ENCODE measurements around the gene AAR2.

The AAR2 gene, protein sequence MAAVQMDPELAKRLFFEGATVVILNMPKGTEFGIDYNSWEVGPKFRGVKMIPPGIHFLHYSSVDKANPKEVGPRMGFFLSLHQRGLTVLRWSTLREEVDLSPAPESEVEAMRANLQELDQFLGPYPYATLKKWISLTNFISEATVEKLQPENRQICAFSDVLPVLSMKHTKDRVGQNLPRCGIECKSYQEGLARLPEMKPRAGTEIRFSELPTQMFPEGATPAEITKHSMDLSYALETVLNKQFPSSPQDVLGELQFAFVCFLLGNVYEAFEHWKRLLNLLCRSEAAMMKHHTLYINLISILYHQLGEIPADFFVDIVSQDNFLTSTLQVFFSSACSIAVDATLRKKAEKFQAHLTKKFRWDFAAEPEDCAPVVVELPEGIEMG

DNA sequence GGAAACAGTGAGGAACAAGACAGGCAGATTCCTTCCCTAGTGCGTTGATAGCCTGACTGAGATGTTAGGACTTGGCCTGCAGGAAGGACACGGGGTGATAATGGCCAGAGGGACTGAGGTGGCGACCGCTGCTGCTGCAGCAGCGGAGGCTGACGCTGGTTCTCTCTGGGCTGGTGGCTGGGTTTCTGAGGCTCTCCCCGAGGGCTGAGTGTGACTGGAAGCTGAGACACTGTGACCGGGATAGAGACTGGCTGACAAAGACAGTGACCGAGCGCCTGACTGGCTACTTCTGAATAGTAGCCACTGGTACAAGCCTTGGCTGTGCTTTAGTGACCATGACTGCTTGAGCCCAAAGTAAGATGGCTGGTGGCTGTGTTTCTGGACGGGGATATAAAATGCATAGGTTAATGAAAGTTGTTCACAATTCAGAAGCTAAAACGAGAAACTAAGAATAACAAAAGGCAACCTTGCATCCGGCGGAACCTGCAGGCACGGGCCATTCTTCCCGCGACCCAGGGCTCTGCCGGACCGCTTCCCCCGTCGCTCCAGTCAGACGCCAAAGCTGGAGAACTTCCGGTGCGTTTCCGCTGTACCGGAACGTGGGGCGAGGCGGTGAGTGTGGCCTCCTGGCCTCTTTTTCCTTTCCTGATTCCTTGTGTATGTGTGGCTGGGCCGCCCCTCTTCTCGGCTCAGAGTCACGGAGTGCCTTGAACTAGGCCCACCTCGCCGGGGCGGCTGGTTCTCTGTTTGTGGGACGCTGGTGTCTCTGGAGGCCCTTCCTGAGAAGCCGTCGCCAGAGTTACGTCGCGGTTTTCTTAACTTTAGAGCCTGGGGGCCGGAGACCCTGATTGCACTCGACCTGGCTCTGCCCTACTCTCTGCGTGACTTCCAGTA is at the start of gene AAR2:
Gene AAR2 (plus strand): TSS at position 587 of the 894 bp plus-strand sequence. CDS start 3,391 bp downstream, outside the sequence.
- DNase-seq: peak; percentile 64 to 77 (median 70)

DNA sequence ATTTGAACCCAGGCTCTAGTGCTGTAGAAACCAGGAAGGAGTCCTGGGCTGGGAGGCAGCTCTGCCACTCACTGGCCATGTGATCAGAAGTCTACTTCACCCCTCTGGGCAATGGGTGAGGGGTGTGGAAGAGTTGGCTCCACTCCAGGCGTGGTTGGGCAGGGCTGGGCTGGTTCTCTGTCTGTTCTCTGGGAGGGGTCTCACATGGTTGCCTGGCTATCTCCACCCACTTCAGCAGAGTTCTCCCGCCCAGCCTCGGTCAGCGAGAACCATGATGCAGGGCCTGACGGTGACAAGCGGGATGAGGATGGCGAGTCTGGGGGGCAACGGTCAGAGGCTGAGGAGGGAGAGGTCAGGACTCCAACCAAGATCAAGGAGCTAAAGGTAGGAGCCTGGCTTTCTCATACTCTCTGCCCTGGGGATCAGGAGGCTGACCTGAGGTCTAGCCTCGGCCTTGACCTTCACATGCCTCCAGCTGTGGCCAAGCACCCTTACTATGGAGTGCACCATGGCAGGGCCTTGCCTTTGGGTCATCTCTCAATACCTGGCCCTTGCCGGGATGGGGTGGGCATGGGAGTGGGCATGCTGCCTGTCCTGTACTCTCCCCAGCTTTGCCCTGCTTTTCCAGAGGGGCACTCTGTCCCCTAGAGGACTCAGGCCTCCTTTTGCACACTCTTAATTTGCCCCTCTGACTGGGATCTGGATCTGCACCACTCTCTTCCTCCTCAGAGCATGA is 42.1 kb upstream of the AAR2 start:
- no peak for DNase-seq

DNA sequence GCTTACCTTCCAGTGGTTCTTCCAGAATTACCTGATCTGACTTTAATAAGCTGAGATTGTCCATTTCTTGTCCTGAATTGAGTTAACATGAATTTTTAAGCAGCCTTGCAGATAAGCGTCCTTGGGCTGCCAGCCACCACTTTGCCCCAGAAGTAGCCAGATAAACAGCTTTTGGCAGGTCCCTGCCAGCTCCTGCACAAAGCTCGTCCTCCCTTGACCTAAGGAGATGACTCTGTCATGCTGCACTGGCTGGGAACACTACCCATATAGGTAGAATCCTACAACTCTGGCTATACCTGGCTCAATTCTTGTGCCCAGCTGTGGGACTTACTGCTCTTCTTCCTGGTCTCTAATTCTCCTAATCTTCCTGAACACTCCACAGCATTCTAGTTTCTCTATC is 39.6 kb upstream of the AAR2 start:
- no peak for DNase-seq

DNA sequence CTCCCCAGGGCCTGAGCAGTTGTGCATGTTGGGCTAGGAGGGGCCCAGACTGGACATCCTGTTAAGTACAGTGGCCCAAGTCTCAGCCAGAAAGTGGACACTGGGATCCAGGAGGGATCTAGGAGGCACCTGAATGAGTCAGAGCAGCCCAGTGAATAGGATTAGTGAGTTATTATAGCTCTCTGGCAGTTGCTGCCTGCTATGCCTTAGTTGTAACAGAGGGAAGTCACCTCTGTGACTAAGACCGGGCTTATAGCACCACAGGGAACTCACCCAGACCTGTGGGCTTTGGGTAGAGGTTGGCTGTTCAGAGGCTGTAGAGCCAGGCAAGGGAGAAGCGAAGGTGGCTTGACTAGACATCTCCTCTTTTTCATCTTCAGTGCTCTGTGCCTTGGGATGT is 39.0 kb upstream of the AAR2 start:
- no peak for DNase-seq

DNA sequence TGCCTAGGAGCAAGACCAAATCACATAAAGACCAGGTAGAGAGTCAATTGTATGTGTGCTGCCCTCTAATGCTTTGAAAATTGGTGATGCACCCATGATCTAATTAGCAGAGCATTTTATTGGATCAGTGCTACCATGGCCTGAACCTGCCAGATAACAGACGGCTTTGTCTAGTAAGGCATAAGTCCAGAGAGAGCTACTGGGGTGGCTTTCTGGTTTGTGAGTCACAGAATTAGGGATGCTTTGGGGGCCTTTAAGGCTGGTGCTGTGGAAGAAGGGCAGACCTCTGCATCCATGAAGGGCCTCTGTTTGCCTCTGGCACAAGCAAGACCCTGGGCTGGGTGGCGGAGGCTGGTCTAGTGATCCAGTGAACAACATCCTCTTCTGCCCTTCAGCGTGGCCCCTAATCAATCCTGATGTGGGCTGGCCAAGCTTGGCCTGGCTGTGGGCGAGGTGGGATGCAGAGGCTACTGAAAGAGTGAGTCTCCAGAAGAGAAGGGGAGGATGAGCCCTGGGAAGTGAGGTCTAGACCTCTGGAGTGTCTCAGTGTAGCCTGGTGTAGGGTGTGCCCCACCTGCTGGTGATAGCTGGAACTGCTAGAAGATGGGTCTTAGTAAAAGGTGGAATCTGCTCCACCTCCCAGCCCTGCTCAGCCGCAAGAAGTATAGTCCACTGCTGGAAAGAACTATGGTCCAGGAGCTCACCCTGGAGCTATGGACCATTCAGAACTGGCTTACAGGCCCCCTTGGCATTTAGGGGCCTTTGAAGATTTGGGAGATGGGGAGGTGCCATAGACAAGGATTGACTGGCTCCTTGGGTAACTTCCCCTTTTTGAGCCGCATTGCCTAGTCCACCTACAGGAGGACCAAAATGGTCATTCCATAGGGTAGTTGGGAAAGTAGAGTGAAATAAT is 36.7 kb upstream of the AAR2 start:
- peak; percentile 40 to 74 (median 55) for DNase-seq

DNA sequence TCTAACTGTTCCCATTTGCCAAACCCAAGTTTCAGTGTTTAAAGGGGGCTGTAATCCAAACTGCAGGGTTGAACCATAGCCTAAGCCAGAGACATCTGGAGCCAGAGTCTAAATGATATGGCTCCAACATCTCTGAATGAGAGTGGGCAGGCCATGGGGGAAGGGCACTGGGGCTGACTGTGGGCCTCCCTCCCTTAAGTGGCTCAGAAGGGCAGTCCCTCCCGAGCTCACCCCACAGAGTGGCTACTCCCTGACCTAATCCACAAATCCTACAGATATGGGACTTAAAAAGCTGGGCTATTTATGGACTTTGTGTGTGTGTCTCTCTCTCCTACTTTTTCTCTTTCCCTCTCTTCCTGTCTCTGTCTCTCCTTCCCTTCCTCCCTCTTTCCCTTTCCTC is 35.8 kb upstream of the AAR2 start:
- DNase-seq: no peak

DNA sequence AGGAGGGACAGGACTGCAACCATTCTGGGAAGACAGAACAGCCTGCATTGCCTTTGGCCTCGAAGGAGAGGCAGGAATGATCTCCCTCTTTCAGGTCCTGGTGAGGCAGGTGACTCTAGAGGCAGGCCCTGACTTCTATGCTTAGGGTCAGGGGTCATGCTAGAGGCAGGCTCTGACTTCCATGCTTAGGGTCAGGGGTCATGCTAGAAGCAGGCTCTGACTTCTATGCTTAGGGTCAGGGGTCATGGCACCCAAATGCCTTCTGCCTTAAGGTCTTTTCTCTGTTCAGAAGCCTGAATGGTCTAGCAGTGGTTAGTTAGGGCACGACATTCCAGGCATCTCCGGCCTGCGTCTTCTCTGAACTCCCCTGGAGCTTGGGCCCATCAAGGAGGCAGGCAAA is 35.1 kb upstream of the AAR2 start:
- DNase-seq: no peak

DNA sequence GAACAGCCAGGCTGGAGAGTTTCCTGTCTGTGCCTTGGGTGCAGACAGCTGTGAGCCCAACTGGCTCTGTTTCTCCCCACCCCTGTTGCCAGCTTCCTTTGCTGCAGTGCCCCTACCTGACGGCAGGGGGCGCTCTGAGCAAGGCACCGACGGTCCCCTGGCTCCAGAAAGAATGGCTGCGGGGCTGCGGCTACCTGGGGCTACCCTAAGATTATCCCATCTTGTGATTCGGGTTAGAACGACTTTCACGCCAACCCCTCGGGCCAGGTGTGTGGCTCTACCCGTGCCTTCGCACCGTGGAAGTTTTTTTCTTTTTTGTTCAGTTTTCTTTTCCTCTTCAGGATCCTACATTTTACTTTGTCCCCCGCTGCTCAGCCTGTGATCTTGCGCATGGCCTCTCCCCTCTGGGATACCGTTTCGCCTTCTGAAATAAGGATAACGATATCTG is 33.4 kb upstream of the AAR2 start:
- peak; percentile 50 to 73 (median 58) for DNase-seq

DNA sequence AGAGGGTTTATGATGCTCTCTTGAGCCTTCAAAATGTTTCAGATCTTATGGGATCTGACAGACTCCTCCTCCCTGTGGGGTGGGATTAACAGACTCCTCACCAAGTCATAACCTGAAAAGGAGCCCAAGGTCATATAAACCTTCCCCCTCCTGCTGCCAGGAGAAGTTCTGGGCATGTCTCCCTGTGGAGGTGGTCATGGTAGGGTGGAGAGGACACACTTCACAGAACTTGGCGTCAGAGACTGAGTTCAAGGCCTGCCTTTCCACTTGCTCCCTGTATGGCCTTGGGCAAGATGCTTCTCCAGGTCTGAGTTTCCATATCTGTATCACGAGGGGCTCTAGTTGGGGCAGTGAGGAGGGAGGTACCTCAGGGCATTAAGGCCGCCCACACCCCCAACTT is 32.4 kb upstream of the AAR2 start:
- DNase-seq: no peak

DNA sequence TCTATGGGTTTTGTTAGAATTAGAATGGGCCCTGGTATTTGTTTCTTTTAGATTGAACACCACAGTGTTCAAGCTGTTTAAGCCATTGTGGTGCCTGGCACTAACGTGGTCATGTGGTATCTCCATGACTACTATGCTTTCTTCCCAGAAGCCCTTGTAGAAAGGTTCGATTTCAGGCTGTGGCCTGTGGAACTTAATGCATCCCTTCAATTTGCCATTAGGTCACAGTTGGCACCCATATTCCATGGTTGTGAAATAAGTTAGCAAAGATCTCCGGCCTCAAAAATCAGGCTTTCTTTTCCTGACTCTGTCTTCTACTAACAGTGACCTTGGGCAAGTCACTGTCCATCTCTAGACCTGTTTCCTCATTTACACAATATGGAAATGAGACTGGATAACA is 31.3 kb upstream of the AAR2 start:
- no peak for DNase-seq

DNA sequence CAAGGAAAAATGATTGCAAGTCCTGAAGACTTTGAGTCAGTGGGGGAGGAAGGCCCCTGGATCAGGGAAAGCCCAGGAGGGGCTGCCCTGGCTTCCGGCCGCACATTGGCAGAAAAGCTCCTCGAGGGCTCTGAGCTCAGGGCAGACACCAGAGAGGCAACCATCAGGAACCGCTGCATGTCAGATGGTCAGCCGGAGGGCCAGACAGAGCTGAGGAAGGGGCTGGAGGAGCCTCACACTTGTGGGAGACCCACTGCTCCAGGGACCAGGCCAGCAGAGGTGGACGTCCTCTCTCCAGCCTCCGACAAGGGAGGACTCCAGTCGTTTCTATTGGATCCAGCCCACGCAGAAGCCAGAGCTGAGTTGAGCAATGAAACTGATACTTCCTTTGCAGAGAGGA is 30.2 kb upstream of the AAR2 start:
- DNase-seq: no peak

DNA sequence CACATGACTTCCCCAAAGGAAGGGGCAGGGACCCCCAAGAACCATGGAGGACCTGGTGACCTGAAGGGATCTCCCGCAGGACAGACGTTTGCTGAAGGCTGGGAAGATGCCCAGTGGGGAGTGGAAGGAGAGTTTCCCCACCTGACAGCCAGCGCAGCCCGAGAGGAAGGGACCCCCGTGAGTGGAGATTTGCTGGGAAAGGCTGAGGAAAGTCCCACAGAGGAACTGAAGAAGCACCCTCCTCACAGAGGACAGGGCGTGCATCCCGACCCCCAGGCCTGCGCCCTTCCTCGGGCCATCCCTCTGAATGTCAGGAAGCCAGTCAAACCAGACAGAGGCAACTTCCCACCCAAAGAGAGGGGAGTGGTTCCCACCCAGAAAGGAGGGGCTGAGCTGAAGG is 29.6 kb upstream of the AAR2 start:
- DNase-seq: no peak

DNA sequence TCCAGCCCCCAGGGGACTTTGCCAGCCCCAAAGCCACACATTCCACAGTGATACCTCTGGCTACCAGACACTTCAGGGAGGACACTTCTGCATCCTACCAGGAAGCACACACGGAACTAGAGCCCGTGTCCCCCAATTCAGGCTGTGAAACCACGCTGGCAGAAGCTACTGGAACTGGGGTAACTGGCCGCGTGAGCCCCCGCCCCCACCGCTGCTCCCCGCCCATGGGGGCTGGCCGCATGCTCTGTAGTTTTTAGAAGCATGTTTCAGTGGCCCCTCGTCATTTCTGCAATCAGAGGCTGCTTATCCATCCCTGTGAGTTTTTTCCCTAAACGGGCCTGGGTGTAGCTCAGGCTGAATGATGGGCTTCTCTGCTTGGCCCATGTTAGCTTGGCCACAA is 28.7 kb upstream of the AAR2 start:
- DNase-seq: no peak

DNA sequence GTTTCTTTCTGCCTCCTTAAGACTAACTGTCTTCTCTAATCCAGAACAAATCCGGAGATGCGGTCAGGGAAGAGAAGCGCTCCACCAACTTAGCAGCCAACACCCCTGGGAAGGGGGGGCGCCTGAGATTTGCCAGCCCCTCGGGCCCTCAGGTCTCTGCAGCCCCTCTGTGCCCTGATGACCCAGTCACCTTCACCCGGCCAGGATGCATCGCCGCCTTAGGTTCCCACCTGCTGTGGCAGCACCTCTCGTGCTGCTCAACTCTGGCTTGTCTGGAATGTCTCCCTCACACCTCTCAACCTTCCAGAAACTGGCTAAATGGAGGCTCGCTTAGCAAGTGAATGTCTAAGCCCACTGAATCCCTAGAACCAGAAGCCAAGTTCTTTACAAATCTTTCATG is 28.0 kb upstream of the AAR2 start:
- no peak for DNase-seq

DNA sequence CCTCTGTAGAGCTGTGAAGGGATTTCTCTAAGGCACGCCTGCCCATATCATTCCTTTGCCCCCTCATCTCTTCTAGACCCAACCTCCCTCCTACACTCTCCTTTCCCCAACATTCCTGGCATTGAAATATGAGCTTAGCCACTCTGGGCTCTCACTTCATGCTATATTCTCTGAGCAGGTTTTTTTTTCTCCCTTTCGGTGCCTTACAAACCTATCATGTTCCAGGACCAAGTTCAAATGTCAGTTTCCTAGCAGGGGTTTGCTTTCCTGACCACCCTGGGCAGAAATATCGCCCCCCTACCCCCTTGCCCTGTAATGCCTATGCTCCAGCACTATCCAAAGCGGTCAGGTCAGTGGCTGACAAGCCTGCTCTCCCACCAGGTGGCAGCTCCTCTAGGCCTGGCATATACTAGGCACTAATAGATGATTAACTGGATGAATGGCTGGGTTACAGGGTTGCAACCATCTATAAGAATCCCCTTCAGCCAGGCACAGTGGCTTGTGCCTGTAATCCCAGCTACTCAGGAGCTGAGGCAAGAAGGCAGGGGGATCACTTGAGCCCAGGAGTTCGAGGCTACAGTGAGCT is 25.7 kb upstream of the AAR2 start:
- DNase-seq: no peak

DNA sequence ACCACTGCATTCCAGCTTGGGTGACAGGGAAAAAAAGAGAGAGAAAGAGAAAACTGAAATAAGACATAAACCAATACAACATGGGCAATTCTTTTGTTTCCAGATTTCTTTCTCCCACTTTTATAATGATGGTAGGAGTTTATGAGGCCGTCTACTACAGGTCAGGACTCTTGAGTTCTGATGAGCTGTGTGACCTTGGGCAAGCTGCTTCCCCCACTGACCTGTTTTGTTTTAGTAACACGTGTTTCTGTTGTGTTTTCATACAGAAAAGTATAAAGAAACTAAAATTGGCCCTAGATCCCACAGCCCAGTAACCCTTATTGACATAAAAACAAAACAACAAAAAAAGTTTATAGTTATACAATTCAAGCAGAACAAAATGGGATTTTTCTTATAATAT is 22.9 kb upstream of the AAR2 start:
- no peak for DNase-seq

DNA sequence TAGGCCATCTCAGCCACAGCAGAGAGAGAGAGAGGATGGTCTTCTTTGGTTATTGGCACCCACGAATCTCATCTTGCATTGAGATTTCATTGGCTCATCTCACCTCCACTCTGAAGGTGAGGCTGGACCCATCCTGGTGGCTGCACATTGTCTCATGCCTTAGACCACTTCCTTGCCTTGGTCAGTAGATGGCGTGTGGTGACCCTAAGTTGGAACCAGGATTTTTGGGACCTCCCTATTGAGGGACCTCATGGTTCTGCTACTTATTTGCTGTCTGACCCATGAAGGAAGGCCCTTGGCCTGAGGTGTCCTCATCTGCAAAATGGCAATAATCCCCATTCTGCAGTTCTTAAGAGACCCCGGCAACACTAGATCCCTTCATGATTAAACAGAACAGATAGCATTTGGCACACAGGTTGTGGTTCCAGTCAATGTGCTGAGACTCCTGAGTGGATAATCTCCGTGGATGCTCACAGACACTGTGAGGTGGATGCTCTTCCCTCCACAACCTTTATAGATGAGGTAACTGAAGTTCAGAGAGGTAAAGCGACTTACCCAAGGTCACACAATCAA is 21.5 kb upstream of the AAR2 start:
- DNase-seq: no peak

DNA sequence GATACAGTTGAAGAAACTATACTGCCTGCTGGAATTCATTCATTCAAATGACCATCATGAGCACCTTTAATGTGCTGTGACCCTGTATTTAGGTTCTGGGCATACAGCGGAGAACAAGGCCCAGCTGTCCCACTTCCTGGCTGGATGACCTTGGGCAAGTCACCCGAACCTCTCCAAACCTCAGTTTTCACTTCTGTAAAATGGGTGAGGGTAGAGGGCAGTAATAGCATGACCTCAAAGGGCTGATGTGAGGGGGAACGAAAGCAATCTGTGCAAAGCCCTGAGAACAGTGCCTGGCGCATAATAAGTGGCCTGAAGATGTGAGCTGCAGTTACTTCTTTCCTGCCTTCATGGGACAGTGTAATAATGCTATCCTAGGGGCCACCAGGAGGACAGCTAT is 20.5 kb upstream of the AAR2 start:
- no peak for DNase-seq

DNA sequence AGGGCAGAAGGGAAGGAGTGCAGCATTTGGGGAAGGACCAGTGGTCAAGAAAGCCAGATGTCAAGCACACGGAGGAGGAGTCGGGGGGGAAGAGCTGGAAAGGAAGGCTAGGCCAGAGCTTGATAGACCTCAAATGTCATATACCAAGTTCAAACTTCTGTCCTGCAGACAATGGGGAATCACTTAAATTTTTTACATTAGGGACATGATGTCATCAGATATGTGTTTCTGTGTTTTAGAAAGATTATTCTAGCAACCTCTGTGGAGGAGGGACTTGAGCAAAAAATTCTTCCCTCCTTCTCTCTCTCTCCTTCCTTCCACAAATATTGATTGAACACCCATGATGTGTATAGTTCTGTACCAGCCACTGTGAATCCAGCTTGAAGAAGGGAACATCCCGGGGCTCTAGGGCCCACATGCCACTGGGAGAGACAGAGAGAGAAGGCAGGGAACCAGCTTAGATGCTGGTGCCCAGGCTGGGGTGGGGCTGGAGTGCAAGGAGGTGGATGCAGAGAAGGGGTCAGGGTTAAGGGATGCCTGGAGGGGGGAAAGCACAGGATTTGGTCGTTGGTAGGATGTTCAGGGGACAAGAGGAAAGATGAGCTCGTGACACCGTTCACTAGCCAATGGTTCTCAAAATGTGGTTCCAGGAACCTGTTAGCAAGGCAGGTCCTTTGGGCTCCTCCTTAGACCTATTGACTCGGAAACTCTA is 19.8 kb upstream of the AAR2 start:
- DNase-seq: no peak

DNA sequence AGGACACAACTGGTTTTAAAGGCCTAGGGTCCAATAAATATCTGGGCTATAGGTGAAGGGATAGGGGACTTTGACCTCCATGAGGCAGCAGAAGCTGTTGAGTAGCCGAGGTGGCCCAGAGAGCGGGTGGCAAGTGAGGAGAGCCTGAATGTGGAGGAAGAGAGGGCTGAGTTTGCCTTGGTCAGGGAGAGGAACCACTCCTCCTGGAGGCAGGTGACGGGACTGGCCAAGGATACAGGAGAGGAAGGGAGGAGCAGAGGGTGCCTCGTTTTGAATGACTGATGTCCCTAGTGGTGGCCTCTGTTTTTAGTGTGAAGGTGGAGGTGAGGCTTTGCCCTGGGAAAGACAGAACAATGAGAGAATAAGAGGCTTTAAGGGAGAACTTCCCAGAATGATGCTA is 19.1 kb upstream of the AAR2 start:
- no peak for DNase-seq

Measured in activated CD4-positive, CD25-positive, alpha-beta regulatory T cell (primary cell).